HepG2 (cell line): ENCODE measurements around the gene SPAAR.

Source experiments
- CHD2 ChIP-seq: IDR thresholded peaks from 2 replicates; pipeline ENCODE4 v1.6.1; 2011; ENCODE audit warnings: low read depth, low read length, improper control_type of control experiment
- EZH2 ChIP-seq: conservative IDR thresholded peaks from 2 replicates; pipeline ENCODE4 v1.6.1; 2012; ENCODE audit warnings: mild to moderate bottlenecking, low read depth, low read length, moderate library complexity
- HNF4G ChIP-seq, 2 experiments: sonication (generic) in 1 of 2; formaldehyde crosslinking in 1 of 2; IDR thresholded peaks; 2 replicates each; pipeline versions ENCODE4 v1.4.0 to v1.6.1; 2011 to 2020; ENCODE audit warnings: borderline replicate concordance in 2 of 2, low read depth in 2 of 2, mild to moderate bottlenecking in 2 of 2, low read length in 1 of 2, missing genetic modification reagents in 1 of 2, moderate library complexity in 1 of 2
- JUN ChIP-seq: sonication (generic); formaldehyde crosslinking; IDR thresholded peaks from 2 replicates; pipeline ENCODE4 v1.4.0; 2020; ENCODE audit warnings: mild to moderate bottlenecking, missing genetic modification reagents
- MYC ChIP-seq: sonication (generic); formaldehyde crosslinking; IDR thresholded peaks from 2 replicates; pipeline ENCODE4 v1.9.0; 2021; ENCODE audit warnings: missing genetic modification reagents, borderline replicate concordance
- PHF5A ChIP-seq: IDR thresholded peaks from one replicate; pipeline ENCODE4 v1.6.1; 2018; ENCODE audit warnings: low read depth, missing genetic modification reagents; ENCODE audit not compliant: unreplicated experiment
- SMC3 ChIP-seq: IDR thresholded peaks from 2 replicates; pipeline ENCODE4 v1.6.1; 2011; ENCODE audit warnings: low read length, improper control_type of control experiment
- ZNF224 ChIP-seq: sonication (generic); formaldehyde crosslinking; IDR thresholded peaks from 2 replicates; pipeline ENCODE4 v1.5.0; 2020; ENCODE audit warnings: mild to moderate bottlenecking, missing genetic modification reagents
- ZNF326 ChIP-seq: sonication (generic); formaldehyde crosslinking; IDR thresholded peaks from 2 replicates; pipeline ENCODE4 v1.4.0; 2020; ENCODE audit warnings: missing genetic modification reagents, borderline replicate concordance
- ZNF430 ChIP-seq: sonication (generic); formaldehyde crosslinking; IDR thresholded peaks from 2 replicates; pipeline ENCODE4 v1.9.0; 2021; ENCODE audit warnings: mild to moderate bottlenecking, missing genetic modification reagents
- ZNF878 ChIP-seq: sonication (generic); formaldehyde crosslinking; IDR thresholded peaks from 2 replicates; pipeline ENCODE4 v1.8.1; 2023; ENCODE audit warnings: mild to moderate bottlenecking, missing genetic modification reagents, moderate library complexity
- TF ChIP-seq, protein P1 (sequence below): sonication (generic); formaldehyde crosslinking; IDR thresholded peaks from 2 replicates; pipeline ENCODE4 v1.5.0; 2020; ENCODE audit warnings: mild to moderate bottlenecking, missing genetic modification reagents, moderate library complexity
- TF ChIP-seq, protein P2 (sequence below), 2 experiments: IDR thresholded peaks; 2 replicates each; pipeline ENCODE4 v1.6.1; 2011 to 2012; ENCODE audit warnings: low read length in 2 of 2, borderline replicate concordance in 1 of 2, low read depth in 1 of 2, mild to moderate bottlenecking in 1 of 2, moderate library complexity in 1 of 2
- TF ChIP-seq, protein P3 (sequence below): sonication (generic); formaldehyde crosslinking; IDR thresholded peaks from 2 replicates; pipeline ENCODE4 v1.4.0; 2020; ENCODE audit warnings: missing genetic modification reagents

DNA sequence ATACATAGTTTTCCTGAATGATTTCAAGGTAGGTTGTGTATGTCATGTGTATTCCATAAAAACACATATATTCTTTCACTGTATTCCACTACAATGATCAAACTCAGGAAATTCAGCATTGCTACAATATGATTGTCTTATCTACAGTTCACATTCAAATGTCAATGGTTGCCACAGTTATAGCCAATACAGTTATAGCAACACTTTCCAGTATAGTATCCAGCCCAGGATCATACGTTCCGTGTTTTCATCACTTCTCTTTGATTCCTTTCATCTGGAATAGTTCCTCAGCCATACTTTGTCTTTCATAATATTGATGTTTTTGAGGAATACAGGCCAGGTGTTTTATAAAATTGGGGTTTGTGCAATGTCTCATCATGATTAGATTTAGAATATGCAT is 39.2 kb downstream of the SPAAR start:
- TF ChIP-seq, protein P1, sequence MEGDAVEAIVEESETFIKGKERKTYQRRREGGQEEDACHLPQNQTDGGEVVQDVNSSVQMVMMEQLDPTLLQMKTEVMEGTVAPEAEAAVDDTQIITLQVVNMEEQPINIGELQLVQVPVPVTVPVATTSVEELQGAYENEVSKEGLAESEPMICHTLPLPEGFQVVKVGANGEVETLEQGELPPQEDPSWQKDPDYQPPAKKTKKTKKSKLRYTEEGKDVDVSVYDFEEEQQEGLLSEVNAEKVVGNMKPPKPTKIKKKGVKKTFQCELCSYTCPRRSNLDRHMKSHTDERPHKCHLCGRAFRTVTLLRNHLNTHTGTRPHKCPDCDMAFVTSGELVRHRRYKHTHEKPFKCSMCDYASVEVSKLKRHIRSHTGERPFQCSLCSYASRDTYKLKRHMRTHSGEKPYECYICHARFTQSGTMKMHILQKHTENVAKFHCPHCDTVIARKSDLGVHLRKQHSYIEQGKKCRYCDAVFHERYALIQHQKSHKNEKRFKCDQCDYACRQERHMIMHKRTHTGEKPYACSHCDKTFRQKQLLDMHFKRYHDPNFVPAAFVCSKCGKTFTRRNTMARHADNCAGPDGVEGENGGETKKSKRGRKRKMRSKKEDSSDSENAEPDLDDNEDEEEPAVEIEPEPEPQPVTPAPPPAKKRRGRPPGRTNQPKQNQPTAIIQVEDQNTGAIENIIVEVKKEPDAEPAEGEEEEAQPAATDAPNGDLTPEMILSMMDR (CRISPR knock-in tag): no peak
- TF ChIP-seq ZNF878 (CRISPR knock-in tag): no peak
- TF ChIP-seq PHF5A (CRISPR knock-in tag): no peak
- TF ChIP-seq HNF4G (IDR thresholded peaks at IDR 0.05; ENCODE audit: borderline replicate concordance, low read depth, low read length): no peak
- no peak for TF ChIP-seq HNF4G (CRISPR knock-in tag; IDR thresholded peaks at IDR 0.05; ENCODE audit: borderline replicate concordance, low read depth)
- no peak for TF ChIP-seq MYC (CRISPR knock-in tag)
- no peak for TF ChIP-seq JUN
- no peak for TF ChIP-seq SMC3
- TF ChIP-seq, protein P2, sequence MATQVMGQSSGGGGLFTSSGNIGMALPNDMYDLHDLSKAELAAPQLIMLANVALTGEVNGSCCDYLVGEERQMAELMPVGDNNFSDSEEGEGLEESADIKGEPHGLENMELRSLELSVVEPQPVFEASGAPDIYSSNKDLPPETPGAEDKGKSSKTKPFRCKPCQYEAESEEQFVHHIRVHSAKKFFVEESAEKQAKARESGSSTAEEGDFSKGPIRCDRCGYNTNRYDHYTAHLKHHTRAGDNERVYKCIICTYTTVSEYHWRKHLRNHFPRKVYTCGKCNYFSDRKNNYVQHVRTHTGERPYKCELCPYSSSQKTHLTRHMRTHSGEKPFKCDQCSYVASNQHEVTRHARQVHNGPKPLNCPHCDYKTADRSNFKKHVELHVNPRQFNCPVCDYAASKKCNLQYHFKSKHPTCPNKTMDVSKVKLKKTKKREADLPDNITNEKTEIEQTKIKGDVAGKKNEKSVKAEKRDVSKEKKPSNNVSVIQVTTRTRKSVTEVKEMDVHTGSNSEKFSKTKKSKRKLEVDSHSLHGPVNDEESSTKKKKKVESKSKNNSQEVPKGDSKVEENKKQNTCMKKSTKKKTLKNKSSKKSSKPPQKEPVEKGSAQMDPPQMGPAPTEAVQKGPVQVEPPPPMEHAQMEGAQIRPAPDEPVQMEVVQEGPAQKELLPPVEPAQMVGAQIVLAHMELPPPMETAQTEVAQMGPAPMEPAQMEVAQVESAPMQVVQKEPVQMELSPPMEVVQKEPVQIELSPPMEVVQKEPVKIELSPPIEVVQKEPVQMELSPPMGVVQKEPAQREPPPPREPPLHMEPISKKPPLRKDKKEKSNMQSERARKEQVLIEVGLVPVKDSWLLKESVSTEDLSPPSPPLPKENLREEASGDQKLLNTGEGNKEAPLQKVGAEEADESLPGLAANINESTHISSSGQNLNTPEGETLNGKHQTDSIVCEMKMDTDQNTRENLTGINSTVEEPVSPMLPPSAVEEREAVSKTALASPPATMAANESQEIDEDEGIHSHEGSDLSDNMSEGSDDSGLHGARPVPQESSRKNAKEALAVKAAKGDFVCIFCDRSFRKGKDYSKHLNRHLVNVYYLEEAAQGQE (IDR thresholded peaks at IDR 0.05; ENCODE audit: borderline replicate concordance in 1 of 2, low read depth in 1 of 2, low read length in 2 of 2): no peak
- TF ChIP-seq, protein P3, sequence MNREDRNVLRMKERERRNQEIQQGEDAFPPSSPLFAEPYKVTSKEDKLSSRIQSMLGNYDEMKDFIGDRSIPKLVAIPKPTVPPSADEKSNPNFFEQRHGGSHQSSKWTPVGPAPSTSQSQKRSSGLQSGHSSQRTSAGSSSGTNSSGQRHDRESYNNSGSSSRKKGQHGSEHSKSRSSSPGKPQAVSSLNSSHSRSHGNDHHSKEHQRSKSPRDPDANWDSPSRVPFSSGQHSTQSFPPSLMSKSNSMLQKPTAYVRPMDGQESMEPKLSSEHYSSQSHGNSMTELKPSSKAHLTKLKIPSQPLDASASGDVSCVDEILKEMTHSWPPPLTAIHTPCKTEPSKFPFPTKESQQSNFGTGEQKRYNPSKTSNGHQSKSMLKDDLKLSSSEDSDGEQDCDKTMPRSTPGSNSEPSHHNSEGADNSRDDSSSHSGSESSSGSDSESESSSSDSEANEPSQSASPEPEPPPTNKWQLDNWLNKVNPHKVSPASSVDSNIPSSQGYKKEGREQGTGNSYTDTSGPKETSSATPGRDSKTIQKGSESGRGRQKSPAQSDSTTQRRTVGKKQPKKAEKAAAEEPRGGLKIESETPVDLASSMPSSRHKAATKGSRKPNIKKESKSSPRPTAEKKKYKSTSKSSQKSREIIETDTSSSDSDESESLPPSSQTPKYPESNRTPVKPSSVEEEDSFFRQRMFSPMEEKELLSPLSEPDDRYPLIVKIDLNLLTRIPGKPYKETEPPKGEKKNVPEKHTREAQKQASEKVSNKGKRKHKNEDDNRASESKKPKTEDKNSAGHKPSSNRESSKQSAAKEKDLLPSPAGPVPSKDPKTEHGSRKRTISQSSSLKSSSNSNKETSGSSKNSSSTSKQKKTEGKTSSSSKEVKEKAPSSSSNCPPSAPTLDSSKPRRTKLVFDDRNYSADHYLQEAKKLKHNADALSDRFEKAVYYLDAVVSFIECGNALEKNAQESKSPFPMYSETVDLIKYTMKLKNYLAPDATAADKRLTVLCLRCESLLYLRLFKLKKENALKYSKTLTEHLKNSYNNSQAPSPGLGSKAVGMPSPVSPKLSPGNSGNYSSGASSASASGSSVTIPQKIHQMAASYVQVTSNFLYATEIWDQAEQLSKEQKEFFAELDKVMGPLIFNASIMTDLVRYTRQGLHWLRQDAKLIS (CRISPR knock-in tag): no peak
- no peak for TF ChIP-seq EZH2
- TF ChIP-seq ZNF224 (CRISPR knock-in tag): no peak
- no peak for TF ChIP-seq ZNF326 (CRISPR knock-in tag)
- TF ChIP-seq ZNF430: no peak
- no peak for TF ChIP-seq CHD2
